Activated CD8-positive, alpha-beta memory T cell treated with anti-CD3 and anti-CD28 coated beads, Interleukin-2, amount 50 U/mL, for 4 hours (primary cell): ENCODE measurements around the gene DCAF7.

Source experiments
- DNase-seq: peaks from one replicate; pipeline ENCODE4 v3.0.0-alpha.2; 2020

Gene DCAF7

GRCh38 chr17:63595132-63595531, 44.9 kb downstream of the DCAF7 start:
- no peak for DNase-seq

GRCh38 chr17:63596856-63597586, 46.7 kb downstream of the DCAF7 start:
- DNase-seq = no peak

GRCh38 chr17:63598281-63598680, 48.0 kb downstream of the DCAF7 start:
- no peak for DNase-seq

- DNase-seq = peak; percentile 75
Observed at GRCh38 chr17:63600569-63601438, 50.5 kb downstream of the DCAF7 start, which contains the start of gene TACO1. TSS of gene TACO1 (plus strand) at chr17:63600895. CDS start at chr17:63601084, 189 bp downstream.

- no peak for DNase-seq
Observed at GRCh38 chr17:63601439-63602371, 51.4 kb downstream of the DCAF7 start.

GRCh38 chr17:63609816-63610573, 59.7 kb downstream of the DCAF7 start:
- no peak for DNase-seq

- no peak for DNase-seq
Observed at GRCh38 chr17:63610854-63611253, 60.6 kb downstream of the DCAF7 start.

- no peak for DNase-seq
Observed at GRCh38 chr17:63611354-63611753, 61.1 kb downstream of the DCAF7 start.

GRCh38 chr17:63613663-63614062, 63.4 kb downstream of the DCAF7 start:
- no peak for DNase-seq

GRCh38 chr17:63621229-63621683, 71.0 kb downstream of the DCAF7 start:
- DNase-seq = no peak

- DNase-seq = peak; percentile 93
Observed at GRCh38 chr17:63621684-63622573, 71.7 kb downstream of the DCAF7 start, which contains the start of gene MAP3K3. TSS of gene MAP3K3 (plus strand) at chr17:63622417. CDS start at chr17:63622760, 343 bp downstream.

- peak; percentile 59 for DNase-seq
Observed at GRCh38 chr17:63622574-63623390, 72.5 kb downstream of the DCAF7 start.

GRCh38 chr17:63623786-63624530, 73.7 kb downstream of the DCAF7 start:
- DNase-seq = no peak

- no peak for DNase-seq
Observed at GRCh38 chr17:63624531-63624880, 74.2 kb downstream of the DCAF7 start.

GRCh38 chr17:63626551-63627180, 76.4 kb downstream of the DCAF7 start:
- DNase-seq = no peak

- DNase-seq = no peak
Observed at GRCh38 chr17:63629627-63630026, 79.3 kb downstream of the DCAF7 start.

- no peak for DNase-seq
Observed at GRCh38 chr17:63631062-63631461, 80.8 kb downstream of the DCAF7 start.

- no peak for DNase-seq
Observed at GRCh38 chr17:63631626-63632025, 81.3 kb downstream of the DCAF7 start.

GRCh38 chr17:63633742-63634141, 83.5 kb downstream of the DCAF7 start:
- no peak for DNase-seq
